Embryonic facial prominence (tissue), 1 donor: ENCODE results near the gene TIMM22.
"Not testable (repeated sequence)": the region's sequence is repeated elsewhere in the genome, so short reads cannot be mapped to it uniquely, and the experiment has no call there.

ENCODE experiments used
- DNase-seq: peaks from one replicate; pipeline ENCODE4 v3.0.0-alpha.2; 2016; ENCODE audit errors: extremely low spot score

The TIMM22 gene

DNA sequence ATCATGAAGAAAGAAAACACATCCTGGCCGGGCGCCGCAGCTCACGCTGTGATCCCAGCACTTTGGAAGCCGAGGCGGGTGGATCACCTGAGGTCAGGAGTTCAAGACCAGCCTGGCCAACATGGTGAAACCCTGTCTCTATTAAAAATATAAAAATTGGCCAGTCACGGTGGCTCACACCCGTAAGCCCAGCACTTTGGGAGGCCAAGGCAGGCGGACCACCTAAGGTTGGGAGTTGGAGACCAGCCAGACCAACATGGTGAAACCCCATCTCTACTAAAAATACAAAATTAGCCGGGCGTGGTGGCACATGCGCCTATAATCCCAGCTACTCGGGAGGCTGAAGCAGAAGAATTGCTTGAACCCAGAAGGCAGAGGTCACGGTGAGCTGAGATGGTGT, 25.1 kb upstream of the TIMM22 start:
- not testable (repeated sequence) for DNase-seq

DNA sequence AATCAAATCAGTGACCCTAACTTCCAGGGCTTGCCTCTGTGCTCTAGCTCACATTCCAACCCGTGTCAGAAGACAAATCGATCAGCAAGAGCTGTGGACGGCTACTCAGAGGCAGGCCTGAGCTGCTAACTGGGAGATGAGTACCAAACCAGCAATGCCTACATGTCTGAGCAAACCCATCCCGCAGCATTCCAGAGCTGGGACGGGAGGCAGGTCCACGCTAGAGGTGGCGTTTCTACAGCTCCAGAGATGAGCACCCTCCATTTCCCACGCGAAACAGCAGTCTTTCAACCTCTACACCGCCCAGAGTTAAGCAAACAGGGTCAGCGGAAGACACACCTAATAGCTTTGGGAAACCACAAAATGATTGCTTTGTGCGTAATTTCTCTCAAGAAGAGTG, 23.9 kb upstream of the TIMM22 start:
- DNase-seq, result no peak

DNA sequence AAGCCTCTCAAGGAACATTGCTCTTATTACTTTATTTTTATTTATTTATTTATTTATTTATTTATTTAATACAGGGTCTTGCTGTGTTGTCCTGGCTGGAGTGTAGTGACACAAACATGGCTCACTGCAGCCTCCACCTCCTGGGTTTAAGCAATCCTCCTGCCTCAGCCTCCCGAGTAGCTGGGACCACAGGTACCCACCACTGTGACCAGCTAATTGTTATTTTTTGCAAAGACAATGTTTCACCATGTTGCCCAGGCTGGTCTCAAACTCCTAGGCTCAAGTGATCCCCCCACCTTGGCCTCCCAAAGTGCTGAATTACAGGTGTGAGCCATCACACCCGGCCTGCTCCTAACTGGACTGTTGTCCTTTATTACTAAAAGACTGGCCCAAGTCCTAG, 22.2 kb upstream of the TIMM22 start:
- DNase-seq, result not testable (repeated sequence)

DNA sequence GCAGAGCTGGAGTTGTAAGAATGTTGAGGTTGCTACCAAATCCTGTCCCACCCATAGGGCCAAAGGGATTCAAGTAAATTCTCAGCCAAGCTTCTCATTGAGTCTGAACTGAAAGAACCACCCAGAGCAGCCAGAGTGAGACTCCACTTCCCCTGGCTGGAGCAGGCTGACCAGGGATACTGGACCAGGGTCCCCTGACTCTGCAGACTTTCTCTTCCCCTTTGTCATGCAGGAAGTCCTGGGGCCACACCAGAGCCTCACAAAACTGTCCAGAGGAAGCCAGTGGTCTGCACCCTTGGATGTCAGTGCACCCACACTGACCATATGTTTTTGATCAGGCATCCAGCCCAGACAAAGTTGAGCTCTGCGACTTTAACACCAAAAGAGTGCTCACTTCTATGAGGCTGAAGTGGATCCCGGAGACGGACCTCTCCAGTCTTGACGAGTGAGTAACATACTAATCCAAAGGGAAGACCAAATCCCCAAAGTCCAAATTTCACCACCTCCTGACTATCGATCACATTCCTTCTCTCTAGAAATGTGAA, 21.5 kb upstream of the TIMM22 start:
- DNase-seq, result no peak

DNA sequence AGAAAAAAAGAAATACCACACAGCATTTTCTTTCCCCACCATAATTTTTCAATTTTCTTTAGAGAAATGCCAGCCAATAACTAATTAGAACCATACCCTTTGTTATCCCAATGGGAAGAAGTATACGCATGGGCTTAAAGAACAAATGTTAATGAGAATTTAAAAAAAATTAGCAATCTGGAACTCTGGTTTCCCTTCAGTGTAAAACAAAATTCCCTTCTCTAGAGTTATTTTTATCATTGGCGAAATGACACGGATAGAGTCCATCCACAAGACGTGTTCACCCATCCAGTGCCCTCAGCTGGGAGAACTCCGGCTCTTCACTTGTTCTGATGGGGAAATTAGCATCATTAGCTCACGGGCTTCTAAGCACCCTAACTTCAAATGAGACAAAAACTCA, 20.6 kb upstream of the TIMM22 start:
- DNase-seq, result no peak

DNA sequence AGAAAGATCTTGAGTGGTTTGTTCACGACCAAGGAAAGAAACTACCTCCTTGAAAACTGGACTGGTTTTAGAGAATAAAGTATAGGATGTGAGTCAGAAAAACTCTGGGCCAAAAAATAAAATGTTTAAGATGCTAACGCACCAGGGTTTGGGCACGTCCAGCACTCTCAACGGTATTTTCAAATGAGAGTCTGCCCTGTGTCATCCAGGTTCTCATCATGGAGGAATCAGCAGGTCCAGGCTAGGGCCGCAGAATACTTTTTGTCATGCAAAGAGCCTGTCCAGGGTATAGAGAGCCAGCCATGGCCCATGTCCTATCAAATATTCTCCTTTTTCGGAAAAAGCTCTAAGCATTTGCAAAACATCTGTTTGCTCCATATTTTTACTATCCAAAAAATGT, 19.8 kb upstream of the TIMM22 start:
- DNase-seq, result no peak

DNA sequence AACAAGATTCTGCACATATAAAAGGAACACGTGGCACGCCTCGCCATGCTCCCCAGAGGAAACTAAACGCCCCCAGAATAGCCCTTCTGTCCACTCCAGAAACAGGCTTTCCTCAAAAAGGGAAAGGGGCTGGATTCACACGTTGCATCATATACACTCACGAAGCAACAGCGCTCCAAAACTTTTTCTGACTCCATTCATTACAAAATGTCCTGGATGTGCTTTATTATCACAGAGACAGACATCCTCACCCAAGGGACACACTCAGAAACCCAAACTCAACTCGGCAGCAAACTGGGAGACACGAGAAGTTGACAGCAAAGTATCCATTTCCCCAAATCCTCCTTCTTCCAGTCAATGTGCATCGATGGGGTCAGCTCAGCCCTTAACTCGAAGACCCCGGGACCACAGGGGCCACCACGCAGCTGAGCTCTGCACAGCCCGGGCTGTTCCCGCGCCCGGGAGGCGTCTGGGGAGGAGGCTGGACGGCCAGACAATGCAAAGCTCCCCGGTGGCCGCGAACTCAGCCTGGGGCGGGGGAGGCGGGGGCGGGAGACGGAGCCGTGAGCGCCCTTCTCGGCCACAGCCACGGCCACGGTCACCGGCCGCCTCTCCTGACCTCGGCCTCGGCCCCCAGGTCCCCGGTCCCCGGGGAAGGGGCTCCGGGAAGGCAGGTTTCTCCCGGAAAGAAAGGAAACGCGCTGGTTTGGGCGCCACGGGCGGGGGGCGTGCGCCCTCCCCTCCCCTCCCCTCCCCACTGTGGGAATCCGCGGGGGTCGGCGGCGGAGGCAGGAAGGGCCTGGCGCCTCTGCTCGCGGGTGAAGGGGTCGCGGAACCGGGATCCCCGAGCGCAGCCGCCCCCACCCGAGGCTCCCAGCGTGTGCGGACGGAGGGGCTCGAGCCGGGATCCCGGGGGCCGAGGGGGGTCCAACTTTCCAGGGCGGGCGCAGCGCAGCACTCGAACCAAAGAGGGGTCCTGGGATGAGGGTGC, 18.5 kb upstream of the TIMM22 start:
- no peak for DNase-seq

DNA sequence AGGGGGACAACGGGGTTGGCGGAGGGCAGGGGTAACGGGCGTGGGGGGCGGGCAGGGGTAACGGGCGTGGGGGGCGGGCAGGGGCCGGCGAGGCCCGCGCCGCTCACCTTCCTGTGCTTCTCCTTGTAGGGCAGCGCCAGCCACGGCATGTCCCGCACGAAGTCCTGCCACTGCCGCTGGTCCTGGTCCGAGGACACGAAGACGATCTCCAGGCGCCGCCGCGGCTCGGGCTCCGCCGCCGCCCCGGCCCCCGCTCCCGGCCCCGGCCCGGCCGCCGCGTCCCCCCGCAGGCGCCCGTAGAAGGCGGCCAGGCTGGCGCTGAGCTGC, 17.8 kb upstream of the TIMM22 start:
- no peak for DNase-seq

DNA sequence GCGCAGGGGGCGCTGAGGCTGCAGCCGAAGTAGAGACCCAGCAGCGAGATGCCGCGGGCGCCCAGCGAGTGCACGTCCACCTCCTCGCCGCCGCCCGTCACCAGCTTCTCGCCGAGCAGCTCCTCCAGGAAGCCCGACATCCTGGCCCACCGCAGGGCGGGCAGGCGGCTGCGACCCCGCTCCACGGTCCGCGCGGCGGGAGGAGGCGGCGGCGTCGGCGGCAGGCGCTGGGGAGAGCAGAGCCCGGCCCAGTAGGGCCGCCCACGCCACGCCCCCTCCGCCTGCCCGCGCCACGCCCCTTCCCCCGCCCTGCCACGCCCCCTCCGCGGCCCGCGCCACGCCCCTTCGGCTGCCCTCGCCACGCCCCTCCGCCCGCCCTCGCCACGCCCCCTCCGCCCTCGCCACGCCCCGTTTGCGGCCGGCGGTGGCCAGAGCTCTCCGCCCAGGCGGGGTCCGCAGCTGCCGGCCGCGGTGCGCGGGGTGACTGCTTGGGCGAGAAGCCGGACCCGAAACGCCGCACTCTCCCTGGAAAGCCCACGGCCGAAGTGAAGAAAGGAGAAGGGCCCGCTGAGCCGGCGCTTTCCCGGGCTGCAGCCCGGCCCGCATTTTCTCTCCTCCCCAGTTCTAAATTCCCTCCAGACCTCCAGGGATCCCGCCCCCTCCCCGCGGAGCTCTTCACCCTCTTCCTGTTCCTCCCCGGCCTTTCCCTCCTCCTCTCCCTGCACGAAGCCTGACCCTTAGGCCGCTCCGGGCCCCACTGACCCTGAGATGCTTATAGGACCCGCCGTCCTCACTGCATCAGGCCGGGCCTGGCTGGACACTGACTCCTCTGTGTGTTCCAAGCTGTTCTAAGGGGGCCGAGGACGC, 17.2 kb upstream of the TIMM22 start, which contains the start of gene NXN:
Gene NXN, minus strand, starts transcription at position 238 of the 867 bp plus-strand sequence.
- DNase-seq, result peak; percentile 64

DNA sequence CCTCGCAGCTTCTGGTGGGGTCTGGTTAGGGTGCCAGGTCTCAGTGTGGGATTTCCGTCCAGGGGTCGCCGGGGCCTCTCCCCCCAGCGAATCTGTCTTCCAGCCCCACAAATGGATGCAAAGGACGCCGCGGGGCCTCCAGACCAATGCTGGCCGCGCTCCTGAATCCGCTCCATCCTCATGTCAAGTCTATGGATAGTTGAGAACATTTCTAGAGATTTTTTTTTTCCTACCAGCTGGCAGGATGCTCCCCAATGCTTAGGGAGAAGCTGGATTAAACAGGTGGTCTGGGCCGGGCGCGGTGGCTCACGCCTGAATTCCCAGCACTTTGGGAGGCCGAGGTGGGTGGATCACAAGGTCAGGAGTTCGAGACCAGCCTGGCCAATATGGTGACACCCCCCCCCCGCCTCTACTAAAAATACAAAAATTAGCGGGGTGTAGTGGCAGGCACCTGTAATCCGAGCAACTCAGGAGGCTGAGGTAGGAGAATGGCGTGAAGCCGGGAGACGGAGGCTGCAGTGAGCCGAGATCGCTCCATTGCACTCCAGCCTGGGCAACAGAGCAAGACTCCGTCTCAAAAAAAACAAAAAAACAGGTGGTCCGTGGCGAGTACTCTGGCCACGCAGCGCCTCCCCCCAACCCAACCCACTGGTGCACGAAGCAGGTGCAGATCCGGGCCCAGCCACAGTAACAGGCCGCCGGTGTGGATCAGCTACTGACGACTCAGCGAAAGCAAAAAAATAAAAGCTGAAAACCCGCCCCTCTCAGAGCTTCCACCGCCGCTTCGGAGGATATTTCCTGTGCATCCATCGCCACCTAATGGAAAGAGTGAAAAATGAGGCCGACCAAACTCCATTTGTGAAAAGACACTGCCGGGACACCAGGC, 16.3 kb upstream of the TIMM22 start:
- peak; percentile 75 for DNase-seq

DNA sequence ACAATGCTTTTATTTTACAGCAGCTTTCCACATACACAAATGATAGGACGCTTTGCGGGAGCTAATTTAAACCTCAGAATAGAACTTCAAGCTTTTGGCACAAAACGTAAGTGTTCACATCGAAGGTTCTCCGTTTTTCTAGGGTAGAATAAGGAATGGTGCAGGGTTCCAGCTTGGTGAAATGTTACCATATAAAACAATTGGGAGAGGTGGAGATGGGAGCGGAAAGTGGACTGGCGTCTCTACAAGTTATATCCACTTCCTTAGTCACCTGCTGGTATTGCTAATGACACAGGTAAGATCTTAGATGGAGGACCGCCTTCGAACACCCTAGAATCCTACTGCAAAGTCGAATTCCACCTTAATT, 15.7 kb upstream of the TIMM22 start:
- no peak for DNase-seq

DNA sequence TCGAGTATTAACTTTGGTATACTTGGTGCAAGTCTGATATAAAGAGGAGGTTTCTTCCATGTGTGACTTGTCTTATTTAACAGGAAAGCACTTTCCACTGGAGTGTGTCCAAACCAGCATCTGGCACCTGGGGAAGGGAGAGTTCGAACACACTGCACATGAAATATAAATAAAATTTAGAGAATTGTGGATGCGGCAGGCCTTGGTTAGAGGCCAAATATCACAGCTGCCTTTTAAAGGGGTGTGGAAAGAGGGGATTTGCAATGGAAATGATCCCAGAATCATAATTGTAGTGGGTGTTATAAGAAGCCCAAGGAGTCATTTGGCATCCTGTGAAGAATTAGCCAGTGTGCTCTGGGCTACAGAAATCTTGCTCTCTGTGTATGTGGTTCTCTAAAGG, 13.0 kb upstream of the TIMM22 start:
- DNase-seq, result no peak

DNA sequence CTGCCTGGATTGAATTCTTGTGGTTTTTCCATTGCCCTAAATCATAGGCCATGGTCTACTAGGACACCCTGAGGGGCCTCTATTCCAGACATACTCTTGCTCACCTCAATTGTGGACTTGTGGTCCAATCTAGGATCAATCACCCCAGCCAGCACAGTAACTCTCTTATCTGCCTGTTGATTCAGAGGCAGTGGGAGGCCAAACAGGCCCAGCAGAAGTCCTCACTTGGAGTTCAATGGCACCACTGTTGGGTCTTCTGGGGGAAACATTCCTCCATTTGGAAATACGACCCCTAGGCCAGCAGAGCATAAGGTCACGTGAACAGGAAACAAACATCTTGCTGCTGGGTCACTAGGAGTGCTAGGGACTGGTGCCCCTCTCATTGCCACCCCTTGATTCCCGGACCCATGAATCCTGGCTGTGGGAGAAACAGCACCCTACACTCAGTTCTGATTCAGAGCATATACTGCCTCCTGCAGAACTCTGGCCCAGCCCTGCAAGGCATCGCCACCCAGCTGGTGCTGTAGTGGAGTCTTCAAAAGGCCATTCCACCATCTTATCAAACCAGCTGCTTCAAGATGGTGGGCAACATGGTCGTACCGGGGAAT, 10.5 kb upstream of the TIMM22 start:
- no peak for DNase-seq

DNA sequence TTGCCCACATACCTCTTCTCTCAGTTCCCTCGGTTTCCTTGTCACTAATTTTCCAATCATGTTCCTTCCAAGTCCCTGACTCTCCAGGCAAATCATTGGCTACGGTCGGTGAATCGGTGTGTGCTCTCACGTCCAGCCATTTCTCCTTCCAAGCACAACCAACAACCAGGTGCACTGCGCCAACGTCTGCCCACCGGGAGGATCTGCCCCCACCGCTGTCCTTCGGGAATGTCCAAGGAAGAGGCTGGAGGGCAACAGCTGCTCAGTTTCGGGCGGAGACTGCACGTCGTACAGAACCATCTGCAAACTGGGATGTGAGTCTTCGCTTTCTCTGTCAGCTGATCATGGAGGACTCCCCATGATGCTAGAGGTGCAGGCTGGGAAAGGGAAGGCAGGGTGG, 9.0 kb upstream of the TIMM22 start:
- DNase-seq, result no peak

DNA sequence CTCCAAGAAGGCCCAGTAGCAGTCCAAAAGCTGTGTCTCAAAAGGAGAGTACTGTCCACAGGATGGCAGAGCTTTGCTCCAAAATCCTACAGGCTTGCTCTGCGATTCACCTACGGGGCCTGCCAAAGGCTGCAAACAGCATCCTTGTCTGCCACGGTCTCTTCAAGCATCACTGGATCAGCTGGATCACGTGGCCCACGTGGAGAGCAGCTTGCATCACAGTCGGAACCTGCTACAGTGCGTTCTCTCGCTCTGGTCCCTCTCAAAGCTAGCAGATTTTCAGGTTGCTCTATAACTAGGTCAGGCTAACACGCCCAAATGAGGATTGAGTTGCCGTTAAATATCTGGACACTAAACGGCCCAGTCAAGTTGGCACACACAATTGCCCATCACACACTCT, 8.4 kb upstream of the TIMM22 start:
- DNase-seq, result no peak

DNA sequence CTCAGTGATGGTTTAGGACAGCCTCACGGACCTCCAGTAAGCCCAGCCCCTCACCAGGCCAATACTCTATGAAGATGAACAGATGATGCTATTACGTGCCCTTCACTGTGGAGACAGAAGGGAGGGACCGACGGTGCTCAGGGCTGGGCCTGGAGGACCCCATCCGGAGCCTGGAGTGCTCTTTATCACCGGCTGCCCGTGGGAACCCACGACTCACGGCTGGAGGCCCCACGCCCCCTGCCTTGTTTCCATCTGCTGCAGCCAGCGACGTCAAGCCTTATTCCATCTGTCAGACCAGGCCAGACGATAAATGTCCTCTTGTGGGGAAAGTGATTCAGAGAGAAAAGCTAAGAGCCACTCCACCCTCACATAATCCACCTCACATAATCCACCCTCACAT, 4.0 kb upstream of the TIMM22 start:
- no peak for DNase-seq

DNA sequence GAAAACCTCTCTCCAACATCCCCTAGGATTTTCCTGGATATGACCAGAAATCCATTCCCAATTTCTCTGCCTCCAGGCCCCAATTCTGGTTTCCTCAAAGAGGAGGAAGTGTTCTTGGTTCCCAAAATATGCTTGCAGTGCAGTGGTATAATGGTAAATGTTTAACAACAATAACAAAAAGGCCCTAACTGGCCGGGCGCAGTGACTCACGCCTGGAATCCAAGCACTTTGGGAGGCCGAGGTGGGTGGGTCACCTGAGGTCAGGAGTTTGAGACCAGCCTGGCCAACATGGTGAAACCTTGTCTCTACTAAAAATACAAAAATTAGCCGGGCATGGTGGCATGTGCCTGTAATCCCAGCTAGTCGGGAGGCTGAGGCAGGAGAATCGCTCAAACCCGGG, 1.6 kb upstream of the TIMM22 start:
- DNase-seq, result not testable (repeated sequence)

DNA sequence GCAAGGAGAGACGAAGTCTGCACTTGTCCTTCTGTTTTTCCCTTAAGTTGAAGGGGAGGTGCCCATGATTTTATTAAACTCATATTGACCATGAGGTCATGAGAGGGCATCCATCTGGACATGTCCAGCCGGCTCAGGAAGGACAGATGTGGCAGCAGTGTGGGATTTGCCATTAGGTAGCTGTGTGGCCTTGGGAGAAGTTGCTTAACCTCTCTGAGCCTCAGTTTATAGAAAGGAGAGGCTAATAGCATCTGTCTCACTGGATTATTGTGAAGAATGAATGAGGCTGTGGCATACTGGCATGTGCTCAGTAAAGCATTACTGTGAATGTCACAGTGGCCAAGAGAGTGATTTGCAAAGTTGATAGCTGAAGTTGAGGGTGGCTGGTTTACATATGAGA, 1.2 kb downstream of the TIMM22 start:
- no peak for DNase-seq

DNA sequence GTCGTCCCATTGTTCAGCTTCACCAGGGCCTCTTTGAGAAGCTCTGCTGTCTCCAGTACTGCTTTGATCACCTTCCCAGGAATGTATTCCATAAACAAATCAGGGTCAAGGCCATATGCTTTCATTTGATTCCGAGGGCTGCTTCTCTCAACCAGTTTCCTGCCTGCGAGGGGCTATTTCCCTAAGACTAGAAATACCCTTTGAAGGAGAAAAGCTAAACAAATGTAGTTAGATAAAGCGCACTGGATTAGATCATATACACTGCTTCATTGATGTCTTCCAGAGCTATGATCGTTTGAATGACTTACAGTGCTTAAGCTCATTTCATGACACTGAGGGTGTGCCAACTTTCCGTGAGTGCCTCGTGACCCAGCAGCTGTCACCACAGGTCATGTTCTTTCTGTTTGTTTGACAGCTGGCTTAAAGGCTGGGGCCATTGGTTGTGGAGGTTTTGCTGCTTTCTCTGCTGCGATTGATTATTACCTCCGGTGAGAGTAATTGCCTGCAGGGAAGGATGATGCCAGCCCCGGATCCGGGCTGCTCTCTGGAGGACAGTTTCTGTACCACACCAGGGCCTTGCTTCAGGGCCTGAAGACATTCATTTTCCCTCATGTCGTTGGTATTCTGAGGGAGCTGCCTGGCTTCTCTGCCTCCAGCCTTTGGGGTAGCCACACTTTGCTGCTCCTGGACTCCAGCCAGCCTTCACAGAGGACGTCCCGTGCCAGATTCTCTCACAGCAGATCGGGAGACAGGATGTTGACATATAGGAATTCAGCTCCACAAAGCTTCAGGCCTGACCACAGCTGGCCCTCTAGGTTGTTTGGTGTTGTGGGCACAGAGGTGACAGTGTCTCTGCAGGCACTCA, 3.9 kb downstream of the TIMM22 start:
- no peak for DNase-seq
